ENCODE measurements around the gene SNAPC3.

The SNAPC3 gene

GRCh38 chr9:15498246-15498995 lies 75.7 kb downstream of the SNAPC3 start:
- DNase-seq = no peak

GRCh38 chr9:15499139-15499538 lies 76.5 kb downstream of the SNAPC3 start:
- no peak for DNase-seq

- no peak for DNase-seq
Observed at GRCh38 chr9:15501179-15501578, 78.5 kb downstream of the SNAPC3 start.

- no peak for DNase-seq
Observed at GRCh38 chr9:15501803-15502202, 79.1 kb downstream of the SNAPC3 start.

- DNase-seq = no peak
Observed at GRCh38 chr9:15505921-15506320, 83.2 kb downstream of the SNAPC3 start.

- peak; percentile 17 for DNase-seq
Observed at GRCh38 chr9:15509931-15510788, 87.5 kb downstream of the SNAPC3 start.

GRCh38 chr9:15510789-15511575 lies 88.3 kb downstream of the SNAPC3 start, which contains the start of gene PSIP1:
PSIP1 (minus strand) TSS chr9:15510970; CDS start chr9:15510188, 782 bp downstream.
- DNase-seq = peak; percentile 91

Data from fibroblast of skin of right quadriceps (primary cell).